Left renal cortex interstitium (tissue), 4 donors: ENCODE data around the gene HSD11B2. TPM values are rescaled to one million over a fixed set of nuclear protein-coding genes. Genes with fewer than 3 reads are reported as not detected.

Source experiments
- DNase-seq, 4 donors: peaks; one replicate each; pipeline ENCODE4 v3.0.0-alpha.2; 2013; ENCODE audit warnings: low read depth in 4 of 4, low spot score in 2 of 4, missing footprints in 1 of 4
- polyA plus RNA-seq, 4 donors: library from polyadenylated mRNA; unstranded; fragments of 120-200 nt; gene quantifications; one replicate each; pipeline ENCODE4 v1.2.1, GENCODE V29; 2013; ENCODE audit not compliant: insufficient read length in 4 of 4

The HSD11B2 gene
- polyA plus RNA-seq, 4 donors, result 52.7 to 71.9 (median 58.4) TPM

GRCh38 chr16:67448580-67448979 lies 17.7 kb downstream of the HSD11B2 start:
- no peak for DNase-seq

- DNase-seq, result no peak
Measured at GRCh38 chr16:67449336-67449735, 18.4 kb downstream of the HSD11B2 start.

- DNase-seq, result no peak
Measured at GRCh38 chr16:67449739-67450138, 18.8 kb downstream of the HSD11B2 start.

DNA sequence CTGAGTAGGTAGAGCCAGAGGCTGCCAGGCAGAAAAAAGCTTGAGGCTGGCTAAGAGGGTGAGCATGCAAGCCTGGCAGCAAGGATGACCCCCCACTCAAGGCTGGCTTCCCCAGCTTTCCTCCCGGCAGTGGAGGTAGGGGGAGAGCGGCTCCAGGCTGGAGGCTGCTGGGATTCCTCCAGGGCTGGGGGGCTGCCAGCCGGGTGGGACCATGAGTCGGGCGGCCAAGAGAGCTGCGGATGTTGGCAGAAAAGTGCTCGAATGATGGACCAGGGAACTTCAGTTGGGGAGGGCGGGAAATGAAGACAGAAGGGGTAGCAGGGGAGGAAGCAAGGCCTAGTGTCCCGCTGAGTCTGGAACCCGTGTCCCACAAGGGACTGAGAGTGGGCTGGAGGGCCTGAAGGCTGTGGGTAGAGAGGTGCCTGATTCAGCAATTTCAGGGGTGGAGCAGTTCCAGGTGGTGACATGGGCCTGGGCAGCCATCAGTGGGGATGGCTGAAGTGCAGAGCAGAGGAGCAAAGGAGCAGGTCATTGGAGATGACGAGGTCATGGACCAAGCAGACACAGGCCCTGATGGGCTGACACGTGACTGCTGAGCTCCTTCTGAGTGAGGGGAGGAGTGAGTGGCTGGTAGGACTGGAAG lies 20.3 kb downstream of the HSD11B2 start:
- no peak for DNase-seq

GRCh38 chr16:67451704-67452435 lies 20.9 kb downstream of the HSD11B2 start:
- DNase-seq, result no peak

DNA sequence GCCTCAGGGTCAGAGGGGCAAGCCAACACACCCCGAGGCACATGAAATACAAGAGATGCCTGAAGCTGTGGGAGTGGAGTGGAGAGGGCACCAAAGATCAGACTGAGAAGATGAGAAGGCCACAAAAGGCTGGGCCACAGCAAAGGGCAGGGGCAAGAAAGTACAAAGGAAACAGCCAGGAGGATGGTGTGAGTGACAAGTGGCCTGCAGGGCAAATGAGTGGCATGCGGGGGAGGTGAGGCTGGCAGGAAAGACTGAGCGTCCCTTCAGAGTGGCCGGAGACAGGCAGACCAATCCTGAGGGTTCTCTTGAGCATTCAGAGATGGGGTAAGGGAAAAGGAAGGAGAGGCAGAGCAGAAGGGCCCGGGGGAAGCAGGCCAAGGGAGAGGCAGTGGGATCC lies 23.2 kb downstream of the HSD11B2 start:
- no peak for DNase-seq

GRCh38 chr16:67454852-67455251 lies 23.9 kb downstream of the HSD11B2 start:
- no peak for DNase-seq

- DNase-seq, result no peak
Measured at GRCh38 chr16:67456391-67457081, 25.6 kb downstream of the HSD11B2 start.

GRCh38 chr16:67457611-67458010 lies 26.7 kb downstream of the HSD11B2 start:
- DNase-seq, result no peak

GRCh38 chr16:67458121-67458641 lies 27.3 kb downstream of the HSD11B2 start:
- DNase-seq, result no peak

DNA sequence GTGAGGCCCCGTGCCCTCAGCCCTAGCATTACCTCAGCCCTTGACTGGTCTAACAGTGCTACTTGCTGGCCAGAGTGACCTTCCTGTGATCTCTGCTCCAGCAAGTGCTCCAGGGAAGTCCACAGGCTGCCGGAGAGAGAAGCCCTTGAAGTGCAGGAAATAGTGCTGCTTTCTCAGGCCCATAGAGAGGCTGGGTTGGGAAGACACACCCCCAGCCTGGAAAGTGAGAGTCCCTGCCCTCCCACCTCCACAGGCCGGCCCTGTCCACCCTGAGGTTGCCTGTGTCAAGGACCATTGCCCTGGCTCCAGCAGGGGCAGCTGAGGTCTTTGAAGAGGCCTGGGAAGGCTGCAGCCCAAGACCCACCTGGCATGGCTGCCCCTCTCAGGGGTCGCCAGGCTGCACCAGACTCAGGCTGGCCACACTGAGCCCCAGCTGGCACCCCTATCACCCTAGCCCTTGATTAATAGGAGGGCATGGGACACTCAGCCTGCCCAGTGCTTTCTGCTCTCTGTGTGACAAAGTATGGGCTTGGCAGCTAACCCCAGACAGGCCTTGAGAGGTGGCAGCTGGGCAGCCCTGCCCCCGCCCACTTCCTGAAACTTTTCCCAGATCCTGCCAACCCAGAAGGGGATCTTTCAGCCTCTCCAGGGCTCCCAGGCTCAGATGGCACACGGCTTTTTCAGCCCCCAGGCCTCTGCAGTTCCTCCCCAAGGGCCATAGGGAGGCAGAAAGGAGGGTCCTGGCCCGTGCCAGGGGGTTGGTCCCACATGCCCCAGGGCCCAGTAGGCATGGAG lies 28.3 kb downstream of the HSD11B2 start:
- DNase-seq, result no peak

DNA sequence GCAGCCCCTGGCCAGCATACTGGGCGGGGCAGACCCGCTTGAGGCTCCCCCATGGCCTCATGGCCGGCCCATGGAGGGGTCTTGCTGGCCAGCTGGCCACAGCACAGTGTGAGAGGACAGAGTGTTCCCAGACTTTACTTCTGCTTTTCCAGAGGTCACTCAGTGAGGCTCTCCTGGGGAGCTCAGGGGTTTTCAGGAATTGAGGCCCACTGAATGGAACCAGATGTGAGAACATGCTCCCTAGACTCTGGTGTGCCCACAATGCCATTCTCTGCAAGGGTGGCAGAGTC lies 28.9 kb downstream of the HSD11B2 start:
- no peak for DNase-seq

DNA sequence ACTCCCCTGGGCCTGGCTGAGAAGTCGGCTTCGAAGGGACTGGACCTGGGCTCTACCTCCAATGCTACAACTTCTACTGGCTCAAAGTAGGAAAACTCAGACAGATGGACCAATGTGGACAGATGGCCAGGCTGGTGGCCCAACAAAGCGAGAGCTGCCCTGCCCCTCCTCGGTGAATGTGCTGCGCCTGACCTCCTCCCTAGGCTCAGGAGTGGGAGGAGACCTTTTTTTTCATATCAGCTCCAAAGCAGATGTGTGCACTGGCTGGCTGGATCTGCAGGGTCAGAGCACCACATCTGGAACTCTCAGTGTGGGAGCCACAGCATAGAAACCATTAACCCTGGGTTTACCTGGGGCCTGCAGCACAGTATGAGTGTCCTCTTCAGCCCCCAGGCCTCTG lies 29.2 kb downstream of the HSD11B2 start:
- DNase-seq, result no peak

DNA sequence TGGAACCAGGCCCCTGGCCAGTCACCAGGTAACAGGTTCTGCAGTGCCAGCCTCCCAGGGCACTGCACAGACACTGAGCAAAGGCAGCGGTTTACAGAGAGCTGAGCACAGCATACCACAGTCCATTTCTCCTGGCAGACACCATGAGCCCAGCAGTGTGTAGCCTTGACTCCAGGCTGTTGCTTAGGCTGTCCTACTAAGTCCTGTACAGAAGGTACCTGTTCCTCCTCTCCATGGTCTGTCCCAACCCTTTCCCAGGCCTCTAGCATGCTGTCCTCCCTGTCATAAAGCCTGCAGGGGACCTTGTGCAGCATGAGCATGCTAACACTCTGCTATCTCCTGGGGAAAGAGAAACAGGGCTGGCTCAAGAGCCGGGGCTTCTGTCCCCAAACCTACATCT lies 30.0 kb downstream of the HSD11B2 start:
- DNase-seq, result no peak

DNA sequence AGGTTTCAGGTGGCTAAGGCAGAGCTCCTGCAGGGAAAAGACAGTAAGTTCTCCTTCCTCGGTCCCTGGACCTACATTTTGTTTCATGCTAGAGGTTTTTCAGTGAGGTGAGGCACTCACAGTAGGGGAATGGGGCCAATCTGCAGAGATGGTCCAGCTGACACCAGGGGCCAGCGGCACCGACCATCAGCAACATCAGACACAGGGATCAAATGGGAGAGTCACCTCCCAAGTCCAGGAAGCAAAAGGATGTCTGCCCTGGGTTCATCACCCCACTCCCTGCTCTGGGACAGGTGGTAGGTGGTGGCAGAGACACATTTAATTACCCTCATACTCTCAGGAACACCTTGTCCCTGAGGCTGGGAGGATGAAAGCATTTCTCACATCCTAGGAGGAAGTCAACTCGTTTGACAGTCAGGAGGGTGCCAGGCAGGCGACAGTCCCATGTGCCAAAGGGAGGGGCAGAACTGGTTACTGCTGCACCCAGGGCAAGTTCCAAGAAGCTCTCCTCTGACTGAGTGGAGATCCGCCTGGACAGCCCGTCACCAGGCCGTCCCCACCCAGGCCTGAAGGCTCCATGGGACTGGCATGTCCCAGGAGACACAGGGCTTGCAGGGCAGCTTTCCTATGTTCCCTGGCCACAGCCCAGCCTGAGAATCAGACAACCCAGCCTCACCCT lies 30.8 kb downstream of the HSD11B2 start:
- no peak for DNase-seq

GRCh38 chr16:67462279-67462655 lies 31.3 kb downstream of the HSD11B2 start:
- no peak for DNase-seq

DNA sequence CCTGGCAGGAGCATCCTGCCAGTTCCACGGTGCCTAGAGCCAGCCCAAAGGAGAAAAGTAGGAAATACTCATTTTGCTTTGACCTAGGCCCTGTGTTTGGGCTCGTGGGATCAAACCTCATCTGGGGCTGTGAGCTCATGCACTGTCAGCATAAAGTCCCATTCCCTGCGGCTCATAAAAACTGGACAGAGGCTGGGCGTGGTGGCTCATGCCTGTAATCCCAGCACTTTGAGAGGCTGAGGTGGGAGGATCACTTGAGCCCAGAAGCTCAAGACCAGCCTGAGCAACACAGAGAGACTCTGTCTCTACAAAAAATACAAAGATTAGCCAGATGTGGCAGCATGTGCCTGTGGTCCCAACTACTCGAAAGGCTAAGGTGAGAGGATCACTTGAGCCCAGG lies 32.1 kb downstream of the HSD11B2 start:
- no peak for DNase-seq

GRCh38 chr16:67463691-67464090 lies 32.8 kb downstream of the HSD11B2 start:
- DNase-seq, result no peak

- no peak for DNase-seq
Measured at GRCh38 chr16:67464565-67464964, 33.6 kb downstream of the HSD11B2 start.

GRCh38 chr16:67466581-67466980 lies 35.7 kb downstream of the HSD11B2 start:
- no peak for DNase-seq
